PC-9 (cell line): Measurements from ENCODE around the gene ADAMTS7. TPM values are rescaled to one million over a fixed set of nuclear protein-coding genes. Genes with fewer than 3 reads are reported as not detected.
A peak's percentile ranks its signal among the peaks of the same experiment; 100 is the strongest.

Experiments
- BruUV-seq: library from RNA; stranded (reverse); fragments of 400-500 nt; replicated peaks from 2 replicates; lab custom pipeline; 2021; lab: Mats Ljungman, UMichigan
- CTCF ChIA-PET: fragments of 300-600 bp; sonication (Branson Sonifier 250); formaldehyde crosslinking; loops from one replicate; lab custom pipeline; 2022; ENCODE audit warnings: antibody characterized with exemption; lab: Charles Lee
- POLR2A ChIA-PET: fragments of 300-600 bp; sonication (Branson Sonifier 250); formaldehyde crosslinking; loops from one replicate; lab custom pipeline; 2022; ENCODE audit warnings: antibody characterized with exemption; ENCODE audit not compliant: unreplicated experiment; lab: Charles Lee
- DNase-seq, 2 experiments: peaks; one replicate each; pipeline versions ENCODE4 v3.0.0 to v3.0.0-alpha.2; 2015 to 2022; ENCODE audit warnings: mixed read lengths in 1 of 2
- H2AFZ ChIP-seq: fragments of 200-600 bp; sonication (generic); 2 replicates; pipeline ENCODE4 v1.8.1; 2017; ENCODE audit warnings: antibody characterized with exemption
- H3F3A ChIP-seq: fragments of 200-600 bp; sonication (generic); 2 replicates; pipeline ENCODE4 v1.8.1; 2017; ENCODE audit warnings: antibody characterized with exemption, mild to moderate bottlenecking, low read depth; ENCODE audit not compliant: insufficient read depth
- H3K27ac ChIP-seq: fragments of 200-600 bp; sonication (generic); 2 replicates; pipeline ENCODE4 v1.6.1; 2016; ENCODE audit warnings: mixed run types
- H3K27me3 ChIP-seq: fragments of 200-600 bp; sonication (generic); 2 replicates; pipeline ENCODE4 v1.6.1; 2016; ENCODE audit warnings: low read depth, mixed run types; ENCODE audit not compliant: insufficient read depth
- H3K36me3 ChIP-seq: fragments of 200-600 bp; sonication (generic); 2 replicates; pipeline ENCODE4 v1.6.1; 2016; ENCODE audit warnings: low read depth, mixed run types
- H3K4me1 ChIP-seq: fragments of 200-600 bp; sonication (generic); replicated peaks from 2 replicates; pipeline ENCODE4 v1.6.1; 2016; ENCODE audit warnings: mixed run types; ENCODE audit not compliant: insufficient read depth
- H3K4me2 ChIP-seq: fragments of 200-600 bp; sonication (generic); 2 replicates; pipeline ENCODE4 v1.6.1; 2017; ENCODE audit warnings: mixed run types
- H3K4me3 ChIP-seq: fragments of 200-600 bp; sonication (generic); 2 replicates; pipeline ENCODE4 v1.6.1; 2016; ENCODE audit warnings: mixed run types
- H3K79me2 ChIP-seq: fragments of 200-600 bp; sonication (generic); 2 replicates; pipeline ENCODE4 v1.6.1; 2017; ENCODE audit warnings: low read depth, mixed run types
- H3K9me2 ChIP-seq: fragments of 200-600 bp; sonication (generic); 2 replicates; pipeline ENCODE4 v1.8.1; 2017; ENCODE audit warnings: mild to moderate bottlenecking; ENCODE audit not compliant: insufficient read depth
- H3K9me3 ChIP-seq: fragments of 200-600 bp; sonication (generic); 2 replicates; pipeline ENCODE4 v1.8.1; 2016; ENCODE audit warnings: low read depth; ENCODE audit not compliant: insufficient read depth
- H4K20me1 ChIP-seq: fragments of 200-600 bp; sonication (generic); 2 replicates; pipeline ENCODE4 v1.8.1; 2017; ENCODE audit not compliant: insufficient read depth
- EZH2 ChIP-seq: fragments of 200-600 bp; sonication (generic); IDR thresholded peaks from 2 replicates; pipeline ENCODE4 v1.8.0; 2017; ENCODE audit warnings: antibody characterized with exemption, low read depth
- intact Hi-C: fragments of 100-400 bp; cut with micrococcal nuclease; formaldehyde crosslinking; loops from one replicate; pipeline ENCODE4 v1.10.0; 2022; ENCODE audit not compliant: unreplicated experiment
- total RNA-seq: library from RNA; stranded (reverse); gene quantifications from 2 replicates; pipeline ENCODE4 v1.2.3, GENCODE V29; 2021
- TF ChIP-seq, protein P1 (sequence below): fragments of 200-600 bp; sonication (generic); conservative IDR thresholded peaks from 2 replicates; pipeline ENCODE4 v1.6.1; 2017; ENCODE audit warnings: mixed run types, antibody characterized with exemption, mild to moderate bottlenecking, moderate library complexity

ADAMTS7 gene
- total RNA-seq, 1 experiment from 2014 or later, result 1.3 TPM

- peak overlapping the region; percentile 68 for H3K4me2 ChIP-seq
- POLR2A ChIA-PET, result no interaction called here
- H3K36me3 ChIP-seq, result no peaks in the 10 kb centered on the region
- DNase-seq, result no peak
- BruUV-seq, result no TSS peak
- CTCF ChIA-PET, result no interaction called here
- no peak overlapping the region for H3K27ac ChIP-seq
- peaks cover 5% of the 10 kb centered on the region; the same call in 1 of the 2 replicates for H3K4me1 ChIP-seq
- H4K20me1 ChIP-seq, result no peaks in the 10 kb centered on the region
- H3K9me3 ChIP-seq, result no peaks in the 10 kb centered on the region
- peaks cover 31% of the 10 kb centered on the region for H3K27me3 ChIP-seq
- no peak overlapping the region for H2AFZ ChIP-seq
- H3F3A ChIP-seq, result no peaks in the 10 kb centered on the region
- H3K4me3 ChIP-seq, result peak overlapping the region; percentile 45; the same call in 1 of the 2 replicates
- no peaks in the 10 kb centered on the region for H3K79me2 ChIP-seq
- TF ChIP-seq, protein P1, sequence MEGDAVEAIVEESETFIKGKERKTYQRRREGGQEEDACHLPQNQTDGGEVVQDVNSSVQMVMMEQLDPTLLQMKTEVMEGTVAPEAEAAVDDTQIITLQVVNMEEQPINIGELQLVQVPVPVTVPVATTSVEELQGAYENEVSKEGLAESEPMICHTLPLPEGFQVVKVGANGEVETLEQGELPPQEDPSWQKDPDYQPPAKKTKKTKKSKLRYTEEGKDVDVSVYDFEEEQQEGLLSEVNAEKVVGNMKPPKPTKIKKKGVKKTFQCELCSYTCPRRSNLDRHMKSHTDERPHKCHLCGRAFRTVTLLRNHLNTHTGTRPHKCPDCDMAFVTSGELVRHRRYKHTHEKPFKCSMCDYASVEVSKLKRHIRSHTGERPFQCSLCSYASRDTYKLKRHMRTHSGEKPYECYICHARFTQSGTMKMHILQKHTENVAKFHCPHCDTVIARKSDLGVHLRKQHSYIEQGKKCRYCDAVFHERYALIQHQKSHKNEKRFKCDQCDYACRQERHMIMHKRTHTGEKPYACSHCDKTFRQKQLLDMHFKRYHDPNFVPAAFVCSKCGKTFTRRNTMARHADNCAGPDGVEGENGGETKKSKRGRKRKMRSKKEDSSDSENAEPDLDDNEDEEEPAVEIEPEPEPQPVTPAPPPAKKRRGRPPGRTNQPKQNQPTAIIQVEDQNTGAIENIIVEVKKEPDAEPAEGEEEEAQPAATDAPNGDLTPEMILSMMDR, result no peak
- TF ChIP-seq EZH2, result no peak; the same call in 1 of the 2 replicates
- H3K9me2 ChIP-seq, result no peaks in the 10 kb centered on the region
- intact Hi-C loops, result no loop called here
Observed at GRCh38 chr15:78810003-78810361, 1.3 kb downstream of the ADAMTS7 start.

GRCh38 chr15:78808550-78808949 lies 2.7 kb downstream of the ADAMTS7 start:
- intact Hi-C loops, result no loop called here
- TF ChIP-seq EZH2, result no peak
- TF ChIP-seq, protein P1, result peak; percentile 57; the same call in 1 of the 2 replicates
- Histone ChIP-seq H3K4me1 (peaks cover 5% of the 10 kb centered on the region; the same call in 1 of the 2 replicates), H3F3A (no peaks in the 10 kb centered on the region), H3K4me2 (no peak overlapping the region), H3K9me3 (no peaks in the 10 kb centered on the region), H3K79me2 (no peaks in the 10 kb centered on the region), H3K27me3 (peaks cover 31% of the 10 kb centered on the region), H3K27ac (no peak overlapping the region), H3K36me3 (no peaks in the 10 kb centered on the region), H3K9me2 (no peaks in the 10 kb centered on the region), H3K4me3 (no peak overlapping the region), H4K20me1 (no peaks in the 10 kb centered on the region), H2AFZ (no peak overlapping the region)
- ChIA-PET POLR2A (no interaction called here), CTCF (interaction anchor here (0.6 kb wide), 1 partner anchor 10 kb away, joined by 5 read pairs; no protein-coding TSS in a partner anchor)
- no peak for DNase-seq
- no TSS peak for BruUV-seq

GRCh38 chr15:78807359-78807758 lies 3.9 kb downstream of the ADAMTS7 start:
- ChIA-PET POLR2A (no interaction called here), CTCF (no interaction called here)
- Histone ChIP-seq H3K27ac (no peak overlapping the region), H3K27me3 (peaks cover 31% of the 10 kb centered on the region), H3K4me1 (peaks cover 5% of the 10 kb centered on the region; the same call in 1 of the 2 replicates), H3K79me2 (no peaks in the 10 kb centered on the region), H3K4me3 (no peak overlapping the region), H2AFZ (no peak overlapping the region), H3K4me2 (no peak overlapping the region), H3K9me2 (no peaks in the 10 kb centered on the region), H3F3A (no peaks in the 10 kb centered on the region), H3K36me3 (no peaks in the 10 kb centered on the region), H4K20me1 (no peaks in the 10 kb centered on the region), H3K9me3 (no peaks in the 10 kb centered on the region)
- TF ChIP-seq, protein P1, result no peak
- no peak for TF ChIP-seq EZH2
- intact Hi-C loops, result no loop called here
- DNase-seq, result no peak
- BruUV-seq, result no TSS peak
